Pancreas (tissue), 10 donors: Measurements from ENCODE around the gene MGA. TPM values are rescaled to one million over a fixed set of nuclear protein-coding genes. Genes with fewer than 3 reads are reported as not detected.

Experiments
- ATAC-seq, 4 donors: fragments of 200-7000 bp; cut with Tn5 transposase; one replicate each; pipeline versions ENCODE4 v1.8.0 to v1.9.1; 2020; ENCODE audit warnings: mild to moderate bottlenecking in 4 of 4, moderate library complexity in 4 of 4
- DNase-seq, 6 donors: peaks; one replicate each; pipeline ENCODE4 v3.0.0-alpha.2; 2020
- FAIRE-seq: peaks from 2 replicates; lab custom pipeline; 2012; peaks lifted over from hg19 to GRCh38; lab: Jason Lieb, UNC
- H3K27ac ChIP-seq, 4 donors: fragments of 200-600 bp; sonication (generic); 1 replicate in 3 of 4; 2 replicates in 1 of 4; pipeline versions ENCODE4 v1.5.0 to v1.8.0; 2020
- H3K27me3 ChIP-seq, 4 donors: fragments of 200-600 bp; one replicate each; pipeline ENCODE4 v1.8.0; 2021
- H3K36me3 ChIP-seq, 3 donors: fragments of 200-600 bp; sonication (generic) in 1 of 3; one replicate each; pipeline versions ENCODE4 v1.5.0 to v1.8.0; 2020 to 2021
- H3K4me1 ChIP-seq, 3 donors: fragments of 200-600 bp; one replicate each; pipeline ENCODE4 v1.8.0; 2021
- H3K4me3 ChIP-seq, 4 donors: fragments of 200-600 bp; sonication (generic) in 2 of 4; one replicate each; pipeline versions ENCODE4 v1.5.0 to v1.8.0; 2020 to 2021
- H3K9me3 ChIP-seq, 4 donors: fragments of 200-600 bp; one replicate each; pipeline ENCODE4 v1.8.0; 2021
- CTCF ChIP-seq, 4 donors: fragments of 200-600 bp; sonication (generic) in 3 of 4; IDR thresholded peaks; one replicate each; pipeline versions ENCODE4 v1.5.0 to v1.8.0; 2021; ENCODE audit warnings: antibody characterized with exemption in 4 of 4
- WGBS, 2 donors: extraction: QIAGEN DNeasy Blood & Tissue Kit; methylation state at CpG; one replicate each; pipeline ENCODE4 v1.1.7; 2013; 5-methylcytosine and 5-hydroxymethylcytosine counted together
- intact Hi-C, 3 donors: fragments of 100-400 bp; cut with DNase I; formaldehyde crosslinking; loops; one replicate each; pipeline versions ENCODE4 v1.11.1 to v1.14.2; 2022
- polyA plus RNA-seq, 2 donors: library from polyadenylated mRNA; stranded (reverse); fragments of 200-250 nt; gene quantifications; one replicate each; pipeline ENCODE4 v1.2.3, GENCODE V29; 2013
- total RNA-seq, 6 donors: library from RNA; stranded (reverse); fragmentation: NEBNext Ultra II Directional in 4 of 6; extraction: Animal tissue kit (Norgen Biotek cat#: 25700) in 4 of 6; gene quantifications; one replicate each; pipeline versions ENCODE4 v1.2.1 to v1.2.4, GENCODE V29; 2021 to 2023
- donor health status: healthy with polysubstance abuse.
- donor health status: DM: no; HTN: no; CAD: no; lungs with moderate emphysema.
- donor health status: DM: no; HTN: no; CAD: no.
- donor health status: control.
- donor health status: control.
- donor health status: Bipolar disorder and iron deficiency.
- donor health status: DM: yes; HTN: yes; CAD: no.
- donor health status: DM: no; HTN: no; CAD: no.
- donor health status: DM: no; HTN: no; CAD: no.
- donor health status: DM: yes; HTN: yes; CAD: no.

Gene MGA
- total RNA-seq (10 to 100 TPM; 14.3 to 31.3 (median 19.6) TPM), polyA plus RNA-seq (1 to 10 TPM; 2.7 to 3.1 TPM)

GRCh38 chr15:41660235-41661077 is at the start of gene MGA:
TSS of gene MGA (plus strand) at chr15:41660405.
- H3K27me3 ChIP-seq: no peaks in the 10 kb centered on the region
- ATAC-seq (peak; percentile 83 to 91 (median 85)), FAIRE-seq (no peak), DNase-seq (peak; percentile 82 to 95 (median 89))
- no peaks in the 10 kb centered on the region for H3K36me3 ChIP-seq
- no peak for TF ChIP-seq CTCF (IDR thresholded peaks at IDR 0.05)
- no peaks in the 10 kb centered on the region for H3K9me3 ChIP-seq
- intact Hi-C loops: no loop called here
- H3K27ac ChIP-seq: peak within 1 kb of the TSS; percentile 65 to 81 (median 74)
- peaks cover 0 to 8% (median 3%) of the 10 kb centered on the region in 3 donors for H3K4me1 ChIP-seq
- WGBS, 2 donors: 2% methylated on average over 87 to 93 of the region's 93 CpGs
- peak within 1 kb of the TSS; percentile 20 to 52 (median 36) for H3K4me3 ChIP-seq

DNA sequence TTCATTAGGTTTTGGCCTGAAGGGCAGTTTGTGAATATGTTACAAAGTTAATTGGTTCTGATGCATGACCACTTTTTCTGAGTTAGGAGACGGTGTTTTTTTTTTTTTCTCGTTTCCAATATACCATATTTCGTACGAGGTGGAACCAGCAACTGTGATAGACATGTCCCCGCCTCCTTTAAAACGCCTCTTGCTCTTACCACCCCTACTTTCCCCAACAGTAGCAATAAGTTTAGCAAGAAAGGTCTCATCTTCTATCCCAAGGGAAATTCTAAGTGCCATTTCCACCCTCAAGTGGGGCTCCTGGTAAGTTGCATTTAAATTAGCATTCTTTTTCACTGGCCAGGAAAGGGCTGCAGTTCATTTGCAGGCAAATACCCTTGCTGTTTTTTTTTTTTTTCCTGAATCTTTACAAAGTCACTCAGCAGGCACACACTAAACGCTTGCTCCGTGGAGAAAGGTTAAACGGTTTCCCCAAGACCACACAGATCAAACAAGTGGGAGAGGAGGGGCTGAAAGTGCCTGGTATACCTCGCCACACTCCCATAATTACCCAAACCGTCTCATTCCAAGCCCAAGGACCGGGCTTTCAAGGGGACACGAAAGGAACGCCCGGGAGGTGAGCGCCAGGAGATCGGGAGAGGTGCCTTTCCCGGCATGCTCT is 39.5 kb upstream of the MGA start:
- FAIRE-seq (no peak), DNase-seq (no peak), ATAC-seq (peak in 2 of 4 donors; percentile 5 to 34)
- intact Hi-C loops: no loop called here
- H3K27me3 ChIP-seq: no peaks in the 10 kb centered on the region
- H3K4me1 ChIP-seq: no peaks in the 10 kb centered on the region
- H3K36me3 ChIP-seq: no peaks in the 10 kb centered on the region
- H3K9me3 ChIP-seq: no peaks in the 10 kb centered on the region
- peak overlapping the region; percentile 58 to 85 (median 80) for H3K27ac ChIP-seq
- no peak for TF ChIP-seq CTCF (IDR thresholded peaks at IDR 0.05)
- H3K4me3 ChIP-seq: peak overlapping the region; percentile 38 to 63 (median 56)
- 13% methylated on average over 18 of the region's 18 CpGs for WGBS, 2 donors

DNA sequence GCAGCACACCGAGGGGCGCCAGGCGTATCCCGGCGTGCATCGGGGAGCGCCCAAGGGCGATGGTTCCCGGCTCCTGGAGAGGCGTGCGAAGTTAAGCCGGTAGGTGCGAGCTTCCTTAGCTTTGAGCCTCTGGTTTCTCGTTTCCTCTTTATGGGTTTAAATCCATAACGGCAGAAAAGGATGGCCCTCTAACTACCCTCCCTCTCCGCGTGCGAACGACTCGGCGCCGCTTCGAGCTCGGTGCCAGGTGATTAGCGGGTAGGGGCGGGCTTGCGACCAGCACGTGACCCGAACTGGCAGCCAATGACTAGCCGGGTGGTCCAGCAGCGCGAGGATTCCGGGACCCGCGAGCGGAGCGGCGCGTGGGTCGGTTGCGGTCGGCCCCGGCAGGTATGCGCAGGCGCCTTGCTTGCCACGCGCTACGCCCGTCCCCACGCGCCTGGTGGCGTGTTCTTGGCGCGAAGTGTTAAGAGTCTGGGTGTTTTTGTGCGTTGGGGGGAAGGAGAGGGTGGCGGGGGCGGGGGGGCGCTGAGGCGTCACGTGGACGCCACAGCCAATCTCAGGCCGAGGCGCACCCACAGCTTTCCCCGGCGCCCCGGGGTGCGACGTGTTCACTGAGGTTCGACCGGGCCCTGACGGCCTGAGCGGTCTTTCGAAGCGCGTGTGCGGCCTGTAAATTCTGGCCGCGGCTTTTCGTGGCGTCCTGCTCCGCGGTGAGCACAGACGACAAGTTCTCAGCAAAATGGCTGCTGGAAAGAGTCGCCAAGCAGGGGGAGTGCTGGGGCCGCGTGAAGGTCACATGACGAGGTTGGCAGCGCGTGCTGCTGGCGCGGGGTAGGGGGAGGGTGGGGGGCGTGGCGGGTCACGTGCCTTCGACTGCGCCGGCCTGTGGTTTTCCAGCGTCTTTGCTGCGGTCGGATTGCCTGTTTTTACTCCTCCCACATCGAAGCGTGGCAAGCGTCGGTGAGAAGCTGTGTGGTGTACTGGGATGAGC is 38.7 kb upstream of the MGA start:
- ATAC-seq: peak; percentile 84 to 92 (median 89)
- Histone ChIP-seq H3K27me3 (no peaks in the 10 kb centered on the region), H3K9me3 (no peaks in the 10 kb centered on the region), H3K4me1 (no peaks in the 10 kb centered on the region), H3K36me3 (no peaks in the 10 kb centered on the region), H3K27ac (peak overlapping the region; percentile 58 to 85 (median 80)), H3K4me3 (peak overlapping the region; percentile 38 to 63 (median 56))
- no peak for TF ChIP-seq CTCF (IDR thresholded peaks at IDR 0.05)
- FAIRE-seq: no peak
- peak; percentile 80 to 90 (median 84) for DNase-seq
- intact Hi-C loops: no loop called here
- 2% methylated on average over 89 to 104 of the region's 104 CpGs for WGBS, 2 donors

DNA sequence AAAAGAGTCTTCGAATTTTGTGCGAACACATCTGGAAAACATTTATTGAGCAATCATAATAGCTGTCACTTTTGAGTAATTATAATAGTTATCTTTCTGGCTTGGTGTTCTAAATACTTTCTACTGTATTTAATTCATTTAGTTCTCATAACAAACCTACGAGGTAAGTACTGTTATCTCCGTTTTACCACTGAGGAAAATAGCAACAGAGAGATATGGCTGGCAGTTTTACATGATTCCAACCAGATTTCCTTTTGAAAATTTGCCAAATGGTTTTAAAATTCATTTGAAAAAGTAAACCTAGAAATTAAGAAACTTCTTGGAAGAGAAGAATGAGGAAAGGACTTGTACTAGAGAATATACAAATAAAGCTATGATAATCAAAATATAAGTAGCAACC is 37.3 kb upstream of the MGA start:
- Histone ChIP-seq H3K9me3 (no peaks in the 10 kb centered on the region), H3K36me3 (no peaks in the 10 kb centered on the region), H3K4me1 (no peaks in the 10 kb centered on the region), H3K27me3 (no peaks in the 10 kb centered on the region), H3K27ac (no peak overlapping the region), H3K4me3 (no peak overlapping the region)
- WGBS, 2 donors: 59 to 60% methylated on average over 4 of the region's 4 CpGs
- ATAC-seq: no peak
- intact Hi-C loops: no loop called here
- no peak for FAIRE-seq
- no peak for DNase-seq
- TF ChIP-seq CTCF (IDR thresholded peaks at IDR 0.05): no peak
